Liver (tissue), 3 donors: Measurements from ENCODE around the gene CAPZA2.

Experiments used
- FOXA1 ChIP-seq: IDR thresholded peaks from 2 replicates; pipeline ENCODE4 v1.6.1; 2016; ENCODE audit warnings: antibody characterized with exemption
- GABPA ChIP-seq, 2 donors: IDR thresholded peaks in 1 of 2; conservative IDR thresholded peaks in 1 of 2; 2 replicates each; pipeline ENCODE4 v1.6.1; 2016; ENCODE audit warnings: antibody characterized with exemption in 2 of 2, mild to moderate bottlenecking in 1 of 2, moderate library complexity in 1 of 2
- JUND ChIP-seq, 2 donors: IDR thresholded peaks; 2 replicates each; pipeline ENCODE4 v1.6.1; 2016; ENCODE audit warnings: antibody characterized with exemption in 2 of 2
- TF ChIP-seq, protein P1 (sequence below): fragments of 150-350 bp; IDR thresholded peaks from 2 replicates; pipeline ENCODE4 v1.5.1; 2017; ENCODE audit warnings: improper control_type of control experiment, low read depth, low read length; ENCODE audit not compliant: missing input control
- TF ChIP-seq, protein P2 (sequence below): IDR thresholded peaks from 2 replicates; pipeline ENCODE4 v1.6.1; 2016; ENCODE audit warnings: antibody characterized with exemption, mild to moderate bottlenecking
- donor health status: healthy.
- donor health status: healthy.

DNA sequence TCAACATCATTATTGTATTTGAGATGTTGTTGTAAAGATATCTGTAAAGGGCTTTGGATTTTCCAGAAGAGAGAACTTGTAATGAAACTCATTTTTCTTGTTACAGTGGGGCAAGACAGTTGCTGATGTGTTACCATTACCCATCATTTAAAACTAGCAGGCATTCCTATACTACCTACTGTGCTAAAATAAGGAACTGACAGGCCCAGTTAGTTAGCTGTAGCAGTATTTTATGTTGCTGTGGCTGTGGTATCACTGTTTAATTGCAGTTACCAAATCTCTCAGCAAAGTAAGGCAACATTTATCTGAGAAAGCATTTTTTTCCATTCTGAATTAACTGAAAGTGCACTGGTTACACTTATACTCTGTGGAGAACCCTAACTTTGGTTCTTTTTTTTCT is 100.8 kb downstream of the CAPZA2 start:
- TF ChIP-seq, protein P1, sequence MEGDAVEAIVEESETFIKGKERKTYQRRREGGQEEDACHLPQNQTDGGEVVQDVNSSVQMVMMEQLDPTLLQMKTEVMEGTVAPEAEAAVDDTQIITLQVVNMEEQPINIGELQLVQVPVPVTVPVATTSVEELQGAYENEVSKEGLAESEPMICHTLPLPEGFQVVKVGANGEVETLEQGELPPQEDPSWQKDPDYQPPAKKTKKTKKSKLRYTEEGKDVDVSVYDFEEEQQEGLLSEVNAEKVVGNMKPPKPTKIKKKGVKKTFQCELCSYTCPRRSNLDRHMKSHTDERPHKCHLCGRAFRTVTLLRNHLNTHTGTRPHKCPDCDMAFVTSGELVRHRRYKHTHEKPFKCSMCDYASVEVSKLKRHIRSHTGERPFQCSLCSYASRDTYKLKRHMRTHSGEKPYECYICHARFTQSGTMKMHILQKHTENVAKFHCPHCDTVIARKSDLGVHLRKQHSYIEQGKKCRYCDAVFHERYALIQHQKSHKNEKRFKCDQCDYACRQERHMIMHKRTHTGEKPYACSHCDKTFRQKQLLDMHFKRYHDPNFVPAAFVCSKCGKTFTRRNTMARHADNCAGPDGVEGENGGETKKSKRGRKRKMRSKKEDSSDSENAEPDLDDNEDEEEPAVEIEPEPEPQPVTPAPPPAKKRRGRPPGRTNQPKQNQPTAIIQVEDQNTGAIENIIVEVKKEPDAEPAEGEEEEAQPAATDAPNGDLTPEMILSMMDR, result no peak
- TF ChIP-seq GABPA (IDR thresholded peaks at IDR 0.05 in 1 of 2, conservative IDR thresholded peaks at IDR 0.05 in 1 of 2) (no peak), JUND (IDR thresholded peaks at IDR 0.05) (no peak), FOXA1 (no peak)
- TF ChIP-seq, protein P2, sequence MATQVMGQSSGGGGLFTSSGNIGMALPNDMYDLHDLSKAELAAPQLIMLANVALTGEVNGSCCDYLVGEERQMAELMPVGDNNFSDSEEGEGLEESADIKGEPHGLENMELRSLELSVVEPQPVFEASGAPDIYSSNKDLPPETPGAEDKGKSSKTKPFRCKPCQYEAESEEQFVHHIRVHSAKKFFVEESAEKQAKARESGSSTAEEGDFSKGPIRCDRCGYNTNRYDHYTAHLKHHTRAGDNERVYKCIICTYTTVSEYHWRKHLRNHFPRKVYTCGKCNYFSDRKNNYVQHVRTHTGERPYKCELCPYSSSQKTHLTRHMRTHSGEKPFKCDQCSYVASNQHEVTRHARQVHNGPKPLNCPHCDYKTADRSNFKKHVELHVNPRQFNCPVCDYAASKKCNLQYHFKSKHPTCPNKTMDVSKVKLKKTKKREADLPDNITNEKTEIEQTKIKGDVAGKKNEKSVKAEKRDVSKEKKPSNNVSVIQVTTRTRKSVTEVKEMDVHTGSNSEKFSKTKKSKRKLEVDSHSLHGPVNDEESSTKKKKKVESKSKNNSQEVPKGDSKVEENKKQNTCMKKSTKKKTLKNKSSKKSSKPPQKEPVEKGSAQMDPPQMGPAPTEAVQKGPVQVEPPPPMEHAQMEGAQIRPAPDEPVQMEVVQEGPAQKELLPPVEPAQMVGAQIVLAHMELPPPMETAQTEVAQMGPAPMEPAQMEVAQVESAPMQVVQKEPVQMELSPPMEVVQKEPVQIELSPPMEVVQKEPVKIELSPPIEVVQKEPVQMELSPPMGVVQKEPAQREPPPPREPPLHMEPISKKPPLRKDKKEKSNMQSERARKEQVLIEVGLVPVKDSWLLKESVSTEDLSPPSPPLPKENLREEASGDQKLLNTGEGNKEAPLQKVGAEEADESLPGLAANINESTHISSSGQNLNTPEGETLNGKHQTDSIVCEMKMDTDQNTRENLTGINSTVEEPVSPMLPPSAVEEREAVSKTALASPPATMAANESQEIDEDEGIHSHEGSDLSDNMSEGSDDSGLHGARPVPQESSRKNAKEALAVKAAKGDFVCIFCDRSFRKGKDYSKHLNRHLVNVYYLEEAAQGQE, result no peak
